ENCODE results near the gene CERCAM. TPM values are rescaled to one million over a fixed set of nuclear protein-coding genes. Genes with fewer than 3 reads are reported as not detected.

CERCAM gene
- total and polyA plus RNA-seq, 2 of the 13 experiments (the other 11 are each of a cell fraction or from before 2014, with no cell fraction given), result 9.0 to 17.1 TPM

DNA sequence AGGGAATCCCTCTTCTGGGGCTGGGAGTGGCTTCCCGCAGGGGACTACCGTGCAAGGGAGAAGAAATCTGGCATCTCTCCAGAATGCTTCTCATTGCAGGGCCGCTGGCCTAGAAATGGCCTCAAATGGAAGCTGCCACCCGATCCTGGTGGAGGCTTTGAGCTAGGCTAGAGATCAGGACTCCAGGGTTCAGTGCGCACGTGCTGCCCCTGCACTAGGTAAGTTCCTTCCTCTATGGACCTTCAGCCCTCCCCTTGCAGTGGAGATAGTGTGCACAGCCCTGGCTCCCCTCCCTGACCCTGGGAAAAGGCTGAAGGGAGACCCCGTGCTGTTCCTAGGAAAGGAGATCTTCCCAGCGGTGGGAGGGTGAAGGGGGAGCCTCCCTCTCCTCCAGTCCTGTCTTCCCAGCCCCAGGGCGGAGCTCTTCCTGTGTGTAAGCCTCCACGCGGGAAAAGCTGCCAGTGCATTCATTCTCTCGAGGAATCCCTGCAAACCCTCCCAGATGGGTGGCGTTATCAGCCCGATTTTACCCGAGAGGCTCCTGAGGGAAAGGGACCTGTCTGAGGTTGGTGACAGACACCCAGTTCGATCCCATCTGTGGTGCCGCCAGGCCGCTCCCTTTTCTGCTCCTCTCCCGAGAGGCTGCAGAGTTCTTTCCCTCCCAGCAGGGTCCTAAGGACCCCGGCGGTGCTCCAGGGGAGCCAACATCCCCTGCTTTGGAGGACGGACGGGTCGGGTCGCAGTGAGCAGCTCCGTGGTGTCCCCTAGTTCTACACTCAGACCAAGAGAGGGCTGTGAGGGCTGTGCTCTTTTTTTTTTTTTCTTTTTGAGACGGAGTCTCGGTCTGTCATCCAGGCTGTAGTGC, 1.4 kb upstream of the CERCAM start (continued):
- TF ChIP-seq PREB (CRISPR knock-in tag; IDR thresholded peaks at IDR 0.05) (no peak), NFIC (IDR thresholded peaks at IDR 0.05; ENCODE audit: low read length) (no peak), ZNF772 (CRISPR knock-in tag; IDR thresholded peaks at IDR 0.05) (no peak), ZNF878 (CRISPR knock-in tag; IDR thresholded peaks at IDR 0.05) (no peak), MAFG (CRISPR knock-in tag; IDR thresholded peaks at IDR 0.05) (no peak), ZNF768 (CRISPR knock-in tag; IDR thresholded peaks at IDR 0.05) (no peak), ZNF670 (CRISPR knock-in tag; IDR thresholded peaks at IDR 0.05; ENCODE audit: borderline replicate concordance) (no peak), AGO2 (optimal IDR thresholded peaks at IDR 0.05; ENCODE audit: low read depth, low read length) (no peak), LCORL (IDR thresholded peaks at IDR 0.05) (no peak), LCORL (CRISPR knock-in tag; IDR thresholded peaks at IDR 0.05) (0 out of 2 replicates have a peak, but pooled peaks have one; percentile 32), TGIF2 (CRISPR knock-in tag; IDR thresholded peaks at IDR 0.05) (no peak), TFDP2 (CRISPR knock-in tag; IDR thresholded peaks at IDR 0.05) (no peak), NCOA2 (CRISPR knock-in tag; IDR thresholded peaks at IDR 0.05) (no peak), ZNF83 (CRISPR knock-in tag; IDR thresholded peaks at IDR 0.05; ENCODE audit: borderline replicate concordance) (no peak), ZNF263 (CRISPR knock-in tag; IDR thresholded peaks at IDR 0.05) (0 out of 2 replicates have a peak, but pooled peaks have one; percentile 11), ZNF432 (CRISPR knock-in tag; IDR thresholded peaks at IDR 0.05; ENCODE audit: borderline replicate concordance) (no peak), HNRNPLL (IDR thresholded peaks at IDR 0.05; ENCODE audit: low read depth, low read length, poor library complexity, severe bottlenecking) (no peak)
- TF ChIP-seq, protein P1, sequence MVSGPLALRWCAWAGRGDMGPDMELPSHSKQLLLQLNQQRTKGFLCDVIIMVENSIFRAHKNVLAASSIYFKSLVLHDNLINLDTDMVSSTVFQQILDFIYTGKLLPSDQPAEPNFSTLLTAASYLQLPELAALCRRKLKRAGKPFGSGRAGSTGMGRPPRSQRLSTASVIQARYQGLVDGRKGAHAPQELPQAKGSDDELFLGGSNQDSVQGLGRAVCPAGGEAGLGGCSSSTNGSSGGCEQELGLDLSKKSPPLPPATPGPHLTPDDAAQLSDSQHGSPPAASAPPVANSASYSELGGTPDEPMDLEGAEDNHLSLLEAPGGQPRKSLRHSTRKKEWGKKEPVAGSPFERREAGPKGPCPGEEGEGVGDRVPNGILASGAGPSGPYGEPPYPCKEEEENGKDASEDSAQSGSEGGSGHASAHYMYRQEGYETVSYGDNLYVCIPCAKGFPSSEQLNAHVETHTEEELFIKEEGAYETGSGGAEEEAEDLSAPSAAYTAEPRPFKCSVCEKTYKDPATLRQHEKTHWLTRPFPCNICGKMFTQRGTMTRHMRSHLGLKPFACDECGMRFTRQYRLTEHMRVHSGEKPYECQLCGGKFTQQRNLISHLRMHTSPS (CRISPR knock-in tag; IDR thresholded peaks at IDR 0.05; ENCODE audit: low read depth), result no peak
- TF ChIP-seq, protein P2, sequence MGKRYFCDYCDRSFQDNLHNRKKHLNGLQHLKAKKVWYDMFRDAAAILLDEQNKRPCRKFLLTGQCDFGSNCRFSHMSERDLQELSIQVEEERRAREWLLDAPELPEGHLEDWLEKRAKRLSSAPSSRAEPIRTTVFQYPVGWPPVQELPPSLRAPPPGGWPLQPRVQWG (CRISPR knock-in tag; IDR thresholded peaks at IDR 0.05; ENCODE audit: borderline replicate concordance, low read depth), result no peak
- TF ChIP-seq, protein P3, sequence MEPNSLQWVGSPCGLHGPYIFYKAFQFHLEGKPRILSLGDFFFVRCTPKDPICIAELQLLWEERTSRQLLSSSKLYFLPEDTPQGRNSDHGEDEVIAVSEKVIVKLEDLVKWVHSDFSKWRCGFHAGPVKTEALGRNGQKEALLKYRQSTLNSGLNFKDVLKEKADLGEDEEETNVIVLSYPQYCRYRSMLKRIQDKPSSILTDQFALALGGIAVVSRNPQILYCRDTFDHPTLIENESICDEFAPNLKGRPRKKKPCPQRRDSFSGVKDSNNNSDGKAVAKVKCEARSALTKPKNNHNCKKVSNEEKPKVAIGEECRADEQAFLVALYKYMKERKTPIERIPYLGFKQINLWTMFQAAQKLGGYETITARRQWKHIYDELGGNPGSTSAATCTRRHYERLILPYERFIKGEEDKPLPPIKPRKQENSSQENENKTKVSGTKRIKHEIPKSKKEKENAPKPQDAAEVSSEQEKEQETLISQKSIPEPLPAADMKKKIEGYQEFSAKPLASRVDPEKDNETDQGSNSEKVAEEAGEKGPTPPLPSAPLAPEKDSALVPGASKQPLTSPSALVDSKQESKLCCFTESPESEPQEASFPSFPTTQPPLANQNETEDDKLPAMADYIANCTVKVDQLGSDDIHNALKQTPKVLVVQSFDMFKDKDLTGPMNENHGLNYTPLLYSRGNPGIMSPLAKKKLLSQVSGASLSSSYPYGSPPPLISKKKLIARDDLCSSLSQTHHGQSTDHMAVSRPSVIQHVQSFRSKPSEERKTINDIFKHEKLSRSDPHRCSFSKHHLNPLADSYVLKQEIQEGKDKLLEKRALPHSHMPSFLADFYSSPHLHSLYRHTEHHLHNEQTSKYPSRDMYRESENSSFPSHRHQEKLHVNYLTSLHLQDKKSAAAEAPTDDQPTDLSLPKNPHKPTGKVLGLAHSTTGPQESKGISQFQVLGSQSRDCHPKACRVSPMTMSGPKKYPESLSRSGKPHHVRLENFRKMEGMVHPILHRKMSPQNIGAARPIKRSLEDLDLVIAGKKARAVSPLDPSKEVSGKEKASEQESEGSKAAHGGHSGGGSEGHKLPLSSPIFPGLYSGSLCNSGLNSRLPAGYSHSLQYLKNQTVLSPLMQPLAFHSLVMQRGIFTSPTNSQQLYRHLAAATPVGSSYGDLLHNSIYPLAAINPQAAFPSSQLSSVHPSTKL (CRISPR knock-in tag; IDR thresholded peaks at IDR 0.05), result no peak
- TF ChIP-seq, protein P4, sequence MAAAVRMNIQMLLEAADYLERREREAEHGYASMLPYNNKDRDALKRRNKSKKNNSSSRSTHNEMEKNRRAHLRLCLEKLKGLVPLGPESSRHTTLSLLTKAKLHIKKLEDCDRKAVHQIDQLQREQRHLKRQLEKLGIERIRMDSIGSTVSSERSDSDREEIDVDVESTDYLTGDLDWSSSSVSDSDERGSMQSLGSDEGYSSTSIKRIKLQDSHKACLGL (CRISPR knock-in tag; IDR thresholded peaks at IDR 0.05), result no peak

All from HepG2 (cell line).